ENCODE measurements around the gene PCDH1. TPM values are rescaled to one million over a fixed set of nuclear protein-coding genes. Genes with fewer than 3 reads are reported as not detected.

PCDH1 gene
- total RNA-seq, 4 donors from 2014 or later, result 51.3 to 131 (median 67.9) TPM

- Histone ChIP-seq H3K27me3 (peaks cover 0 to 30% (median 0%) of the 10 kb centered on the region in 4 donors), H3K36me3 (no peaks in the 10 kb centered on the region), H3K4me1 (peaks cover 0 to 4% (median 3%) of the 10 kb centered on the region in 3 donors), H3K4me3 (no peak overlapping the region), H3K27ac (no peak overlapping the region), H3K9me3 (no peaks in the 10 kb centered on the region)
- DNase-seq, result no peak
- 88% methylated on average over 2 of the region's 2 CpGs for WGBS, 2 donors
- intact Hi-C loops (cut with DNase I), result no loop called here
- TF ChIP-seq CTCF (IDR thresholded peaks at IDR 0.05) (no peak), POLR2A (IDR thresholded peaks at IDR 0.05) (no peak)
Observed at GRCh38 chr5:141908796-141909195, 30.6 kb upstream of the PCDH1 start.

- Histone ChIP-seq H3K27ac (no peak overlapping the region), H3K36me3 (no peaks in the 10 kb centered on the region), H3K9me3 (no peaks in the 10 kb centered on the region), H3K27me3 (peaks cover 0 to 11% (median 0%) of the 10 kb centered on the region in 4 donors), H3K4me1 (no peaks in the 10 kb centered on the region), H3K4me3 (no peak overlapping the region)
- 0% methylated on average over 1 of the region's 1 CpG for WGBS, 2 donors
- DNase-seq, result no peak
- intact Hi-C loops (cut with DNase I), result no loop called here
- no peak for TF ChIP-seq POLR2A (IDR thresholded peaks at IDR 0.05)
- no peak for TF ChIP-seq CTCF (IDR thresholded peaks at IDR 0.05)
Observed at GRCh38 chr5:141906972-141907371, 28.8 kb upstream of the PCDH1 start.

- Histone ChIP-seq H3K27ac (no peak overlapping the region), H3K4me3 (no peak overlapping the region), H3K27me3 (peaks cover 0 to 11% (median 0%) of the 10 kb centered on the region in 4 donors), H3K9me3 (no peaks in the 10 kb centered on the region), H3K36me3 (no peaks in the 10 kb centered on the region), H3K4me1 (no peaks in the 10 kb centered on the region)
- intact Hi-C loops (cut with DNase I), result no loop called here
- DNase-seq, result no peak
- TF ChIP-seq CTCF (IDR thresholded peaks at IDR 0.05), result no peak
- TF ChIP-seq POLR2A (IDR thresholded peaks at IDR 0.05), result no peak
- WGBS, 2 donors, result 0 to 32% methylated on average over 1 of the region's 1 CpG
Observed at GRCh38 chr5:141906517-141906916, 28.3 kb upstream of the PCDH1 start.

- 80% methylated on average over 1 of the region's 5 CpGs; no CpG with 5 or more reads in 1 of the 2 donors for WGBS, 2 donors
- Histone ChIP-seq H3K4me1 (no peaks in the 10 kb centered on the region), H3K36me3 (no peaks in the 10 kb centered on the region), H3K27ac (no peak overlapping the region), H3K27me3 (peaks cover 0 to 11% (median 0%) of the 10 kb centered on the region in 4 donors), H3K4me3 (no peak overlapping the region), H3K9me3 (no peaks in the 10 kb centered on the region)
- intact Hi-C loops (cut with DNase I), result no loop called here
- TF ChIP-seq POLR2A (IDR thresholded peaks at IDR 0.05) (no peak), CTCF (IDR thresholded peaks at IDR 0.05) (no peak)
- DNase-seq, result no peak
Observed at GRCh38 chr5:141904551-141904950, 26.3 kb upstream of the PCDH1 start.

- no peak for DNase-seq
- Histone ChIP-seq H3K4me1 (no peaks in the 10 kb centered on the region), H3K27ac (no peak overlapping the region), H3K27me3 (peaks cover 0 to 11% (median 0%) of the 10 kb centered on the region in 4 donors), H3K36me3 (no peaks in the 10 kb centered on the region), H3K4me3 (no peak overlapping the region), H3K9me3 (no peaks in the 10 kb centered on the region)
- intact Hi-C loops (cut with DNase I), result no loop called here
- 71 to 74% methylated on average over 4 of the region's 4 CpGs for WGBS, 2 donors
- TF ChIP-seq CTCF (IDR thresholded peaks at IDR 0.05), result no peak
- TF ChIP-seq POLR2A (IDR thresholded peaks at IDR 0.05), result no peak
Observed at GRCh38 chr5:141903261-141903660, 25.1 kb upstream of the PCDH1 start.
